Esophagus squamous epithelium (tissue), 5 donors: ENCODE measurements around the gene ATP2B2. TPM values are rescaled to one million over a fixed set of nuclear protein-coding genes. Genes with fewer than 3 reads are reported as not detected.

Experiments used
- DNase-seq: peaks from one replicate; lab custom pipeline; 2025; lab: John Stamatoyannopoulos, UW
- H3K27ac ChIP-seq, 4 donors: fragments of 200-600 bp; sonication (generic); one replicate each; pipeline ENCODE4 v1.5.1; 2016 to 2019; ENCODE audit warnings: mild to moderate bottlenecking in 1 of 4
- H3K27me3 ChIP-seq, 4 donors: fragments of 200-600 bp; sonication (generic); 1 replicate in 3 of 4; 2 replicates in 1 of 4; pipeline versions ENCODE4 v1.5.1 to v1.6.0; 2017 to 2021; ENCODE audit warnings: antibody characterized with exemption in 1 of 4
- H3K36me3 ChIP-seq, 3 donors: fragments of 200-600 bp; sonication (generic); one replicate each; pipeline ENCODE4 v1.5.1; 2016 to 2019
- H3K4me1 ChIP-seq, 3 donors: fragments of 200-600 bp; sonication (generic); one replicate each; pipeline ENCODE4 v1.5.1; 2017 to 2019
- H3K4me3 ChIP-seq, 4 donors: fragments of 200-600 bp; sonication (generic); 1 replicate in 3 of 4; 2 replicates in 1 of 4; pipeline ENCODE4 v1.5.1; 2016 to 2019; ENCODE audit warnings: mild to moderate bottlenecking in 2 of 4, moderate library complexity in 1 of 4
- H3K9me3 ChIP-seq, 3 donors: fragments of 200-600 bp; sonication (generic); one replicate each; pipeline ENCODE4 v1.5.1; 2016 to 2019
- POLR2A ChIP-seq, 4 donors: fragments of 450-650 bp; IDR thresholded peaks; one replicate each; pipeline ENCODE4 v1.6.1; 2017; ENCODE audit warnings: antibody characterized with exemption in 4 of 4, mild to moderate bottlenecking in 4 of 4, moderate library complexity in 3 of 4
- WGBS, 2 donors: methylation state at CpG; one replicate each; pipeline ENCODE4 v1.1.5; 2018; 5-methylcytosine and 5-hydroxymethylcytosine counted together
- intact Hi-C: fragments of 100-400 bp; cut with DNase I; formaldehyde crosslinking; loops from one replicate; pipeline ENCODE4 v1.15.0; 2022
- total RNA-seq, 4 donors: library from RNA; depleted of rRNA; stranded (reverse); fragments of >200 nt; gene quantifications; one replicate each; pipeline ENCODE4 v1.1.0, GENCODE V29; 2016
- TF ChIP-seq, protein P1 (sequence below), 6 experiments: fragments of 450-650 bp in 4 of 6; fragments of 200-600 bp in 2 of 6; sonication (generic) in 2 of 6; IDR thresholded peaks; one replicate each; pipeline ENCODE4 v1.5.1; 2016 to 2019; ENCODE audit warnings: antibody characterized with exemption in 6 of 6, mild to moderate bottlenecking in 4 of 6, moderate library complexity in 4 of 6
- donor health status: DM: yes; HTN: yes; CAD: no.

Gene ATP2B2
- total RNA-seq, 4 donors from 2014 or later: 0.31 to 0.57 (median 0.42) TPM

DNA sequence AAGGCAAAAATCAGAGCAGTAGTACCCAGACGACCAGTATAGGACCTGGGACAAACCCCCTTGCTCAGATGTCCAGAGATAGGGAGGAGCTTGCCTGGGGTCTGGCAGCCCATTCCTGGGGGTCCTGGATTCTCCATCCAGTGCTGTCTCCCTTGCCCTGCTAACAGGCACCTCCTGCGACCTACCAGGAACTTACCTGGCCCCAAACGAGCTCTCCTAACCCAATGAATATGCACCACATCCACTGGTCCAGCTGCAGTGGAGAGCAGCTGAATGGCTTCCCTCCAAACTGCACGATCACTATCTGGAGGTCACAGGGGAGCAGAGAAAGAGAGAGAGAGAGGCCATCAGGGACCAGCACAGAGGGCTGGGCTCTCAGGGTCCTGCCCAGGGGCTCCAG lies 165.3 kb downstream of the ATP2B2 start:
- DNase-seq: no peak
- no peak overlapping the region for H3K27ac ChIP-seq
- H3K9me3 ChIP-seq: no peaks in the 10 kb centered on the region
- 36 to 63% methylated on average over 1 to 3 of the region's 4 CpGs for WGBS, 2 donors
- H3K27me3 ChIP-seq: peaks cover 0 to 13% (median 0%) of the 10 kb centered on the region in 4 donors
- no peak overlapping the region for H3K4me3 ChIP-seq
- intact Hi-C loops: loop anchor here (5.0 kb wide), 1 partner anchor 397 kb away; no protein-coding TSS in a partner anchor
- H3K4me1 ChIP-seq: no peaks in the 10 kb centered on the region
- no peaks in the 10 kb centered on the region for H3K36me3 ChIP-seq
- TF ChIP-seq, protein P1, sequence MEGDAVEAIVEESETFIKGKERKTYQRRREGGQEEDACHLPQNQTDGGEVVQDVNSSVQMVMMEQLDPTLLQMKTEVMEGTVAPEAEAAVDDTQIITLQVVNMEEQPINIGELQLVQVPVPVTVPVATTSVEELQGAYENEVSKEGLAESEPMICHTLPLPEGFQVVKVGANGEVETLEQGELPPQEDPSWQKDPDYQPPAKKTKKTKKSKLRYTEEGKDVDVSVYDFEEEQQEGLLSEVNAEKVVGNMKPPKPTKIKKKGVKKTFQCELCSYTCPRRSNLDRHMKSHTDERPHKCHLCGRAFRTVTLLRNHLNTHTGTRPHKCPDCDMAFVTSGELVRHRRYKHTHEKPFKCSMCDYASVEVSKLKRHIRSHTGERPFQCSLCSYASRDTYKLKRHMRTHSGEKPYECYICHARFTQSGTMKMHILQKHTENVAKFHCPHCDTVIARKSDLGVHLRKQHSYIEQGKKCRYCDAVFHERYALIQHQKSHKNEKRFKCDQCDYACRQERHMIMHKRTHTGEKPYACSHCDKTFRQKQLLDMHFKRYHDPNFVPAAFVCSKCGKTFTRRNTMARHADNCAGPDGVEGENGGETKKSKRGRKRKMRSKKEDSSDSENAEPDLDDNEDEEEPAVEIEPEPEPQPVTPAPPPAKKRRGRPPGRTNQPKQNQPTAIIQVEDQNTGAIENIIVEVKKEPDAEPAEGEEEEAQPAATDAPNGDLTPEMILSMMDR (IDR thresholded peaks at IDR 0.05): no peak
- no peak for TF ChIP-seq POLR2A (IDR thresholded peaks at IDR 0.05)

DNA sequence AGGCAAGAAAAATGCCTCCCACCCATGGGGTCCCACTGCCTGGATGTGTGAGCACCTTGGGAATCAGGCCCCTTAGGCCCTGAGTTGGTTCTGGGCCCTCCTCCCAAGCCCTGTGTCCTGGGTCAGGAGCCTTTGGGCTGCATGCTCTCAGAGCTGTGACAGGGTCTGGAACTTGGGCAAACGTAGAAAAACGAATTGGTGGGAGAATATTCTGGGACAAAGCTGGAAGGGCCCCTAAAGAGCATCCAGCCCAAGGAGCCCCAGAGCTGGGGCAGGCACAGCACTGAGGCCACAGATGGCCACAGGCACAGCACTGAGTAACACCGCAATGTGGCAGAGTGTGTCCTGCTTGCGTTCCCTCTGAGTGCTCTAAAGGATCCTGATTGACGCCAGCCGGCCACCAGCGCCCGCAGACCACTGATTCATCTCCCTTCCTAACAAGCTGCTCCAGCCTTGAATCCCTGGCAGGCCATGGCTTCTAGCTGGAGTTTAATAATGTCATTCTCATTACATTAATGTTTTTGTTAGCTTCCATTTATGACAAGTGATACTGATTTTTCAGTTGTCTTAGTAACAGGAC lies 165.9 kb downstream of the ATP2B2 start:
- intact Hi-C loops: no loop called here
- peaks cover 0 to 17% (median 0%) of the 10 kb centered on the region in 4 donors for H3K27me3 ChIP-seq
- no peak for DNase-seq
- H3K9me3 ChIP-seq: no peaks in the 10 kb centered on the region
- H3K4me1 ChIP-seq: no peaks in the 10 kb centered on the region
- no peak overlapping the region for H3K4me3 ChIP-seq
- no peaks in the 10 kb centered on the region for H3K36me3 ChIP-seq
- H3K27ac ChIP-seq: no peak overlapping the region
- no peak for TF ChIP-seq POLR2A (IDR thresholded peaks at IDR 0.05)
- TF ChIP-seq, protein P1 (IDR thresholded peaks at IDR 0.05): no peak
- WGBS, 2 donors: 87 to 91% methylated on average over 6 of the region's 8 CpGs

DNA sequence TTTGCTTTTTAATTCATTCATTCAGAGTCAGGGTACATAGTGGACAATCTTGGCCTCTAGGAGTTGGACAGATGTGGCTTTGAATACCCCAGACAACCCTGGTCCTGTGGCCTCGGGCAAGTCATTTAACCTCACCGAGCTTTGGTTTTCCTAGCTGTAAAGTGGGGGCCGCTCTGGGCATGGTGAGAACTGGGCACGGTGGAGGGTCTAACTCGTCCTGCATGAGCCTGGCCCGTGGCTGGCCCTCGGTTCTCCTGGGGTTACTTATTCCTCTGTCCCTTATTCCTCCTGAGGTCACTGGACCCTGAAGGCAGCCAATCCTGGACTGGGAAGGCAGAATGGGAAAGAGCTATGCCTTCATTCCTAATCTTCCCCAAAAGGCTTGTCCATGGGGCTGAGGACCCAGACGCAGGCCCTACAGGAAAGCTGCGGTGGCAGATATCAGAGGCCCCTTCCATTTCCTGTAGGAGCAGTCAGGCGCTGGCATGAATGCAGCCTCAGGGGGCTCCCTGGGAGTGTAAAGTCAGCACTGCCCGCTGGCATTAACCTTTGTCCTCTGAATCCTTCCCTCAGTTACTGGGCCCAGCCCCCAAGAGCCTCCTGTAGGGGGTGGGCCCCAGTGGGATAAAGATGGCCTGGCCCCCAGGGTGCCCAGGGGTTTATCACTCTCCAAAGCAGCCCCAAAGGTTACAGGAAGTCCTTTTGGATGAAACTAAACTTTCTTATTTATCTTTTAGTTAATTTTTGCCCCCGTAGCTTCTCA lies 166.6 kb downstream of the ATP2B2 start:
- no peaks in the 10 kb centered on the region for H3K4me1 ChIP-seq
- H3K27ac ChIP-seq: no peak overlapping the region
- intact Hi-C loops: no loop called here
- H3K9me3 ChIP-seq: no peaks in the 10 kb centered on the region
- H3K36me3 ChIP-seq: no peaks in the 10 kb centered on the region
- peaks cover 0 to 18% (median 0%) of the 10 kb centered on the region in 4 donors for H3K27me3 ChIP-seq
- TF ChIP-seq, protein P1 (IDR thresholded peaks at IDR 0.05): no peak
- no peak for TF ChIP-seq POLR2A (IDR thresholded peaks at IDR 0.05)
- 75 to 84% methylated on average over 4 to 12 of the region's 12 CpGs for WGBS, 2 donors
- DNase-seq: no peak
- H3K4me3 ChIP-seq: no peak overlapping the region

DNA sequence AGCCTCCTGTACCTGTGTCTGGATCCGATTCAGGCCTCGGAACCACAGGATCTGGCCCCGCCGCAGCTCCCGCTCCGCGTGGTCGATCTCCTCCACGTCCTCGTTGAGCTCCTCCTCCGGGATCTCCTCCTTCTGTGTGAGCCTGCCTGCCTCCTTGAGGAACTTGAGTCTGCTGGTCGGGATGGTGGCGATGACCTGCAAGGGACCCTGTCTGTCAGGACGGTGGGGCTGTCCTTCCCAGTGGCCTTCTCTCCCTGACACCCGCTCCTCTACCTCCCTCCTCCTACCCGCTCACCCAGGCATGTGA lies 167.3 kb downstream of the ATP2B2 start:
- Histone ChIP-seq H3K4me3 (no peak overlapping the region), H3K36me3 (no peaks in the 10 kb centered on the region), H3K27ac (no peak overlapping the region), H3K9me3 (no peaks in the 10 kb centered on the region), H3K27me3 (peaks cover 0 to 22% (median 0%) of the 10 kb centered on the region in 4 donors), H3K4me1 (no peaks in the 10 kb centered on the region)
- DNase-seq: no peak
- TF ChIP-seq, protein P1 (IDR thresholded peaks at IDR 0.05): no peak
- TF ChIP-seq POLR2A (IDR thresholded peaks at IDR 0.05): no peak
- intact Hi-C loops: no loop called here
- 70 to 80% methylated on average over 12 to 16 of the region's 16 CpGs for WGBS, 2 donors
